DND-41 (cell line): Measurements from ENCODE around the gene CEP85.
A peak's percentile ranks its signal among the peaks of the same experiment; 100 is the strongest.

Source experiments
- ATAC-seq: fragments of 200-7000 bp; cut with Tn5 transposase; 3 replicates; pipeline ENCODE4 v1.9.1; 2021; ENCODE audit warnings: low read depth; ENCODE audit not compliant: insufficient read depth
- DNase-seq: peaks from one replicate; pipeline ENCODE4 v3.0.0-alpha.2; 2020
- H2AFZ ChIP-seq: 2 replicates; pipeline ENCODE4 v1.6.0; 2012; ENCODE audit warnings: low read depth, low read length
- H3K27ac ChIP-seq: 2 replicates; pipeline ENCODE4 v1.5.1; 2012; ENCODE audit warnings: low read length, inconsistent platforms
- H3K27me3 ChIP-seq: fragments of 200-600 bp; sonication (generic); 2 replicates; pipeline ENCODE4 v1.6.0; 2012; ENCODE audit warnings: low read length, mild to moderate bottlenecking, inconsistent platforms; ENCODE audit not compliant: insufficient read depth, poor library complexity
- H3K36me3 ChIP-seq: 2 replicates; pipeline ENCODE4 v1.5.1; 2012; ENCODE audit warnings: low read length, inconsistent platforms; ENCODE audit not compliant: insufficient read depth
- H3K4me1 ChIP-seq: 2 replicates; pipeline ENCODE4 v1.5.1; 2012; ENCODE audit warnings: mild to moderate bottlenecking, low read length; ENCODE audit not compliant: insufficient read depth
- H3K4me2 ChIP-seq: 2 replicates; pipeline ENCODE4 v1.6.0; 2012; ENCODE audit warnings: mild to moderate bottlenecking, moderate library complexity, low read length, inconsistent platforms; ENCODE audit not compliant: insufficient read depth
- H3K4me3 ChIP-seq, 2 experiments: fragments of 200-600 bp in 1 of 2; shearing (Covaris generic) in 1 of 2; 2 replicates each; pipeline ENCODE4 v1.5.1; 2012 to 2016; ENCODE audit warnings: inconsistent platforms in 2 of 2, low read length in 2 of 2, mild to moderate bottlenecking in 2 of 2, low read depth in 1 of 2, moderate library complexity in 1 of 2
- H3K79me2 ChIP-seq: 2 replicates; pipeline ENCODE4 v1.6.0; 2012; ENCODE audit warnings: low read length, inconsistent platforms; ENCODE audit not compliant: insufficient read depth
- H3K9ac ChIP-seq: 2 replicates; pipeline ENCODE4 v1.6.0; 2012; ENCODE audit warnings: low read depth, mild to moderate bottlenecking, inconsistent platforms, low read length, moderate library complexity
- H3K9me3 ChIP-seq: 2 replicates; pipeline ENCODE4 v1.5.1; 2012; ENCODE audit warnings: low read length, moderate library complexity, mild to moderate bottlenecking, inconsistent platforms; ENCODE audit not compliant: insufficient read depth, severe bottlenecking
- H4K20me1 ChIP-seq: 2 replicates; pipeline ENCODE4 v1.6.0; 2012; ENCODE audit warnings: low read length; ENCODE audit not compliant: insufficient read depth
- EZH2 ChIP-seq: IDR thresholded peaks from 3 replicates; pipeline ENCODE4 v1.6.1; 2012; ENCODE audit warnings: borderline replicate concordance, low read depth, mild to moderate bottlenecking, moderate library complexity, low read length, inconsistent platforms; ENCODE audit not compliant: severe bottlenecking
- TF ChIP-seq, protein P1 (sequence below): IDR thresholded peaks from 2 replicates; pipeline ENCODE4 v1.5.1; 2012; ENCODE audit warnings: borderline replicate concordance, low read length, moderate library complexity, mild to moderate bottlenecking; ENCODE audit not compliant: poor library complexity, severe bottlenecking; ENCODE audit errors: extremely low read depth

The CEP85 gene

DNA sequence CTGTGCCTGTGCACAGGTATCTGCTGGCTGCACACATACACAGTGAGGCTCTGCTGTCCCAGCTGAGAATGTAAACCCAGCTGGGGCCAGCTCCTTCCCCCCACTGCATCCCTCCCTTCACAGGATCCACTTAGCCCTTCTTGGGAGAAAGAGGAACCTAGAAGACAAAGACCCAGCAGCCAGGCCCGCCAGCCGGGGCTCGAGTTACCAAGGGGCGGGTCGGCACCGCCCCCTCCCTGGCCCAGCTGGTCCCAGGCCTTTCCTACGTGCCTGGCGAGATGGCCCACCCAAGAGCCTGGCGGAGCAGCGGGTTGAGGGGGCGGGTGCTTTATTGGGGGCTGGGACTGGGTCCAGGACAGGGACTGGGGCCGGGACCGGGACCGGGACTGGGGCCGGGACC lies 48.0 kb downstream of the CEP85 start:
- no peak for ATAC-seq
- TF ChIP-seq, protein P1, sequence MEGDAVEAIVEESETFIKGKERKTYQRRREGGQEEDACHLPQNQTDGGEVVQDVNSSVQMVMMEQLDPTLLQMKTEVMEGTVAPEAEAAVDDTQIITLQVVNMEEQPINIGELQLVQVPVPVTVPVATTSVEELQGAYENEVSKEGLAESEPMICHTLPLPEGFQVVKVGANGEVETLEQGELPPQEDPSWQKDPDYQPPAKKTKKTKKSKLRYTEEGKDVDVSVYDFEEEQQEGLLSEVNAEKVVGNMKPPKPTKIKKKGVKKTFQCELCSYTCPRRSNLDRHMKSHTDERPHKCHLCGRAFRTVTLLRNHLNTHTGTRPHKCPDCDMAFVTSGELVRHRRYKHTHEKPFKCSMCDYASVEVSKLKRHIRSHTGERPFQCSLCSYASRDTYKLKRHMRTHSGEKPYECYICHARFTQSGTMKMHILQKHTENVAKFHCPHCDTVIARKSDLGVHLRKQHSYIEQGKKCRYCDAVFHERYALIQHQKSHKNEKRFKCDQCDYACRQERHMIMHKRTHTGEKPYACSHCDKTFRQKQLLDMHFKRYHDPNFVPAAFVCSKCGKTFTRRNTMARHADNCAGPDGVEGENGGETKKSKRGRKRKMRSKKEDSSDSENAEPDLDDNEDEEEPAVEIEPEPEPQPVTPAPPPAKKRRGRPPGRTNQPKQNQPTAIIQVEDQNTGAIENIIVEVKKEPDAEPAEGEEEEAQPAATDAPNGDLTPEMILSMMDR, result no peak
- TF ChIP-seq EZH2, result no peak

DNA sequence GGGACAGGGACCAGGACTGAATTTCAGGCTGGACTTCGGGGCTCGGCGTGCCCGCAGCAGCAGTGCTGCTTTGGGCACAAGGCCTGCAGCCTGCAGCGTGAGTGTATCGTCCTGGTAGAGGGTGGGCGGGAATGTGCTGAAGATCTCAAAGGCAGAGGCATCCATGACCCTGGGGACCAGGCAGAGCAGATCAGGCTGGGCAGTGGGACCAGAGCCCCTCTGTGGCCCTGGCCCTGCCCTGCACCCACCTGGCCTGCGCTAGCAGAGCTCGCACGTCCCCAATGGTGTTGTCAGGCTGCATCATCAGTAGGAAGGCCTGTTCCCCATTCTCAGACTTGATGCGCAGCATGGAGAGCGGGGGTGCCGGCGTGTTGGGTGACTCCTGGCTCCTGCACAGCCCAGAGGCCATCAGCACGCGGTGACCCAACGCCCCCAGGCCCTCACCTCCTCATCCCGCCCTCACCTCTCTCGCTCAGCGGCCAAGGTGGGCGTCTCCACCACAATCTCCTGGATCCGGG lies 48.5 kb downstream of the CEP85 start:
- Histone ChIP-seq H3K9ac (no peak overlapping the region), H3K27ac (0 out of 2 replicates have a peak overlapping the region, but pooled peaks have one; percentile 14), H3K79me2 (peaks cover 29% of the 10 kb centered on the region)

More for the DNA sequence above, 48.0 kb downstream of the CEP85 start:
- Histone ChIP-seq H3K9ac (no peak overlapping the region; the same call in 1 of the 2 replicates), H2AFZ (no peak overlapping the region), H3K4me3 (0 out of 4 replicates have a peak overlapping the region, but pooled peaks of 1 of the 2 experiments have one; percentile 74), H3K36me3 (peaks cover 57% of the 10 kb centered on the region), H3K4me2 (peak overlapping the region; percentile 67), H4K20me1 (peaks cover 17% of the 10 kb centered on the region; the same call in 1 of the 2 replicates), H3K79me2 (peaks cover 29% of the 10 kb centered on the region), H3K9me3 (no peaks in the 10 kb centered on the region), H3K27ac (peak overlapping the region; percentile 72; the same call in 1 of the 2 replicates), H3K27me3 (no peaks in the 10 kb centered on the region), H3K4me1 (peaks cover 71% of the 10 kb centered on the region)
- DNase-seq, result no peak

DNA sequence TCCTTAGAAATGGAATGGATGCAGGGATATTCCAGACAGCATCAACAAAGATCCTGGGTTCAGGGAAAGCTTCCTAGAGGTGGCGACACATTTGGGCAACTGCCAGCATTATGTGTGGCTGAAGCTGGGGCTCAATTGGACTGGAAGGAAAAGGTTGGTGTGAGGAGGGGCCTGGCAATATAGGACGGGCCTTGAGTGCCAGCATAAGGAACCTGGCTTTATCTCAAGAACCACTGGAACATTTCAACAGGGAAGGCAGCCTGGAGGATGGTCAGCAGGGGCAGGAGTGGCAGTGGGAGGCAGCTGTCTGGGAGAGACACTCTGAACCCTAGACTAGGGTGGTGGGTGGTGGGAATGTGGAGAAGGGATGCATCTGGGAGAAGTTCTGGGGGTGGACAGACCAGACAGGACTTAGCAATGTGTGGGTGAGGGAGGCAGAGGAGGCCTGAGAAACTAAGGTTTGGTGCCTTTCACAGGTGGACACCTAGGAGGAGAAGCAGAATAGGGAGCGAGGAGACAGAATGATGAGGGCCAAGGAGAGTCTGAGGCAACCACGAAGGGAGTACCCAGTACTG lies 49.4 kb downstream of the CEP85 start:
- H3K4me3 ChIP-seq, result no peak overlapping the region
- H3K9ac ChIP-seq, result no peak overlapping the region
- no peak for DNase-seq
- H2AFZ ChIP-seq, result no peak overlapping the region
- peaks cover 17% of the 10 kb centered on the region; the same call in 1 of the 2 replicates for H4K20me1 ChIP-seq
- peaks cover 29% of the 10 kb centered on the region for H3K79me2 ChIP-seq
- H3K27me3 ChIP-seq, result no peaks in the 10 kb centered on the region
- H3K4me1 ChIP-seq, result peaks cover 77% of the 10 kb centered on the region
- no peaks in the 10 kb centered on the region for H3K9me3 ChIP-seq
- H3K4me2 ChIP-seq, result no peak overlapping the region
- TF ChIP-seq EZH2, result no peak
- TF ChIP-seq, protein P1, result no peak
- peaks cover 43% of the 10 kb centered on the region for H3K36me3 ChIP-seq
- H3K27ac ChIP-seq, result peak overlapping the region; percentile 15
- ATAC-seq, result no peak

More for the DNA sequence above, 48.5 kb downstream of the CEP85 start:
- DNase-seq, result no peak
- ATAC-seq, result no peak
- peaks cover 52% of the 10 kb centered on the region for H3K36me3 ChIP-seq
- H3K27me3 ChIP-seq, result no peaks in the 10 kb centered on the region
- no peak overlapping the region for H3K4me2 ChIP-seq
- H3K4me3 ChIP-seq, result no peak overlapping the region
- peaks cover 17% of the 10 kb centered on the region; the same call in 1 of the 2 replicates for H4K20me1 ChIP-seq
- no peak overlapping the region for H2AFZ ChIP-seq
- H3K9me3 ChIP-seq, result no peaks in the 10 kb centered on the region
- TF ChIP-seq EZH2, result no peak
- TF ChIP-seq, protein P1, result no peak
- peaks cover 75% of the 10 kb centered on the region for H3K4me1 ChIP-seq
